Heart right ventricle (tissue), 16 donors: ENCODE results near the gene FMN2. TPM values are rescaled to one million over a fixed set of nuclear protein-coding genes. Genes with fewer than 3 reads are reported as not detected.

Experiments
- ATAC-seq, 8 donors: fragments of 200-7000 bp; cut with Tn5 transposase; one replicate each; pipeline ENCODE4 v1.9.1; 2020; ENCODE audit warnings: mild to moderate bottlenecking in 8 of 8, moderate library complexity in 8 of 8, moderate number of reproducible peaks in 1 of 8
- DNase-seq, 2 donors: peaks; one replicate each; pipeline ENCODE4 v3.0.0-alpha.2; 2020
- H3K27ac ChIP-seq, 10 donors: fragments of 200-600 bp; sonication (generic) in 2 of 10; one replicate each; pipeline versions ENCODE4 v1.5.0 to v1.8.0; 2020 to 2022; ENCODE audit warnings: mild to moderate bottlenecking in 3 of 10
- H3K27me3 ChIP-seq, 7 donors: fragments of 200-600 bp; one replicate each; pipeline ENCODE4 v1.8.0; 2021 to 2022; ENCODE audit warnings: mild to moderate bottlenecking in 2 of 7
- H3K36me3 ChIP-seq, 9 donors: fragments of 200-600 bp; sonication (generic) in 1 of 9; one replicate each; pipeline versions ENCODE4 v1.5.0 to v1.8.0; 2020 to 2022; ENCODE audit warnings: mild to moderate bottlenecking in 2 of 9
- H3K4me1 ChIP-seq, 9 donors: fragments of 200-600 bp; sonication (generic) in 1 of 9; one replicate each; pipeline versions ENCODE4 v1.5.0 to v1.8.0; 2020 to 2022; ENCODE audit warnings: mild to moderate bottlenecking in 4 of 9
- H3K4me3 ChIP-seq, 10 donors: fragments of 200-600 bp; sonication (generic) in 2 of 10; one replicate each; pipeline versions ENCODE4 v1.5.0 to v1.8.0; 2020 to 2022; ENCODE audit warnings: mild to moderate bottlenecking in 7 of 10, moderate library complexity in 2 of 10
- H3K9me3 ChIP-seq, 11 donors: fragments of 200-600 bp in 10 of 11; sonication (generic) in 2 of 11; one replicate each; pipeline versions ENCODE4 v1.5.0 to v1.8.0; 2013 to 2022; ENCODE audit warnings: mild to moderate bottlenecking in 2 of 11, control low read depth in 1 of 11, moderate library complexity in 1 of 11
- CTCF ChIP-seq, 9 donors: fragments of 200-600 bp; sonication (generic) in 2 of 9; IDR thresholded peaks; one replicate each; pipeline versions ENCODE4 v1.5.0 to v1.8.0; 2021 to 2022; ENCODE audit warnings: antibody characterized with exemption in 9 of 9, mild to moderate bottlenecking in 5 of 9, moderate library complexity in 1 of 9
- WGBS, 2 donors: extraction: QIAGEN DNeasy Blood & Tissue Kit; methylation state at CpG; one replicate each; pipeline ENCODE4 v1.1.7; 2013; ENCODE audit warnings: inconsistent platforms in 1 of 2; 5-methylcytosine and 5-hydroxymethylcytosine counted together
- intact Hi-C, 10 donors: fragments of 100-400 bp; cut with DNase I; formaldehyde crosslinking; loops; one replicate each; pipeline versions ENCODE4 v1.11.1 to v1.14.2; 2022
- polyA plus RNA-seq, 2 donors: library from polyadenylated mRNA; stranded (reverse); fragments of 200-250 nt; gene quantifications; one replicate each; pipeline ENCODE4 v1.2.3, GENCODE V29; 2013
- total RNA-seq, 10 donors: library from RNA; stranded (reverse); fragmentation: NEBNext Ultra II Directional in 3 of 10; extraction: Animal tissue kit (Norgen Biotek cat#: 25700) in 3 of 10; gene quantifications; one replicate each; pipeline versions ENCODE4 v1.2.1 to v1.2.4, GENCODE V29; 2021 to 2023
- donor health status: Arrhythmogenic right ventricular cardiomyopathy.
- donor health status: ischemic (EF 13 %, LVEDD 7.1; RV severe dilation, severe dysfunction).
- donor health status: healthy with polysubstance abuse.
- donor health status: DM: no; HTN: yes; CAD: no.
- donor health status: DM: no; HTN: no; CAD: no.
- donor health status: ischemic (EF 25% LVEDD 6.9; RV normal size, moderate dysfunction).
- donor health status: ischemic (EF 25% LVEDD 5.7; RV mildly dilated, moderate dysfunction).
- donor health status: healthy.
- donor health status: DM: yes; HTN: yes; CAD: no.
- donor health status: Ischemic cardiomyopathy.
- donor health status: ischemic (EF 35%, LVEDD 5.7; RV mildly dilated, moderate dysfunction).
- donor health status: nonischemic (EF 11% LVEDD 7.7; RV severe dilation, severe dysfunction).
- donor health status: DM: yes; HTN: yes; CAD: no.
- donor health status: PGD.
- donor health status: ischemic (EF 29% LVEDD 5.4; RV normal size, mild dysfunction).
- donor health status: nonischemic (EF 23%, LVEDD 6.1; RV moderate dilation, normal function).

FMN2 gene
- total and polyA plus RNA-seq, 12 donors: 0.03 to 0.70 (median 0.12) TPM; not detected in 9

DNA sequence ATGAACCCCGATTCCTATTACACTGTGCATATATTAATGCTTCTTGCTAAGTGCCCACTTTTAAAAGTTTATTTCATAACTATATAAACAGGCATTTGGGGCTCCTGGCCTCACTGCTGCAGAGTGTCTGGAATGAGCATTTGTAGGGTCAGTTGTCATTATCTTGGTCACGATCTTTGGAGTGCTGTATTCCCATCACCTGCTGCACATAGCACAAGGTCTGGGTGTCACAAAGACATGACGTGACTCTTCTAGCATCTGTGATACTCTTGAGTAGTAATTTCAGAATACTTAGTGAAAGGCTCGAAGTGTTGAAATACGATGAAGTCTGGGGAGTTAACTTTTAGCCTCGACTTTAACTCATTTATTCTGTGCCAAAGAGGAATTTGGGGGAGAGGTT, 186.4 kb downstream of the FMN2 start:
- intact Hi-C loops: no loop called here
- no peak for ATAC-seq
- 68 to 73% methylated on average over 6 of the region's 6 CpGs for WGBS, 2 donors
- DNase-seq: no peak
- Histone ChIP-seq H3K27ac (no peak overlapping the region), H3K9me3 (peaks cover 0 to 11% (median 0%) of the 10 kb centered on the region in 11 donors), H3K36me3 (no peaks in the 10 kb centered on the region), H3K27me3 (no peaks in the 10 kb centered on the region), H3K4me1 (no peaks in the 10 kb centered on the region), H3K4me3 (no peak overlapping the region)
- TF ChIP-seq CTCF (IDR thresholded peaks at IDR 0.05): no peak

DNA sequence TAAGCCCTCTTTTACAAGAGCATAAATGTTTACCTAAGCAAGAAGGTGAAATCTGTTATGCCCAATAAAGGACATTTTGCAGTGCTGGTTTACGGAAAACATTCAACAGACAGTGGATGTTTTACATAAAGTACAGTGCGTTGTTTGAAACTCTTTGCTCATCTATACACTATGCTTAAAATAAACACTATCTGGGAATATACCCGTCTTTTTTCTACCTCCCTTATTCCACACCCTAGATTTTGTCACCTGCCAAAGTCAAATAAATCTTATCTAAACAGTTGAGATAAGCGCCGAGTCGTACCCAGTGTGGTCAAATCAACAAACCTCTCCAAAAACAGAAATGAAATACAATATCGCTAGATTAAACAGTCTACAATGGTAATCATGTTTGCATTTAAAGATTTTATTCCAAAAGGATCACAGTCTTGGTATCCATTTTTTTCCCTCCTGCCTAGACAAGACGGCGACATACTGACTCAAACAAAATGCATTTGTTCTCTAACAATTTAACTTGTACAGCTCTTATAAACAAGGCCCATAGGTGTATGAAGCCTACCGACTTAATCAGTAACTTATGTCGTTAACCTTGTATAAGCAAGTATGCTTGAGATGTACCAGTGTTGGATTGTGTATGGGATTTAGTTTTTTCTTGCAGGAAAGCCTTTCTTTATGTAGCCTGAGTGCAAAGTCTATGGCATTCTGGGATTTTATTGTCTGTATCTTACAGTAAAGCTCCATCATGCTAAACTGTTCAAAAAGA, 189.1 kb downstream of the FMN2 start:
- Histone ChIP-seq H3K27ac (no peak overlapping the region), H3K36me3 (no peaks in the 10 kb centered on the region), H3K4me1 (no peaks in the 10 kb centered on the region), H3K9me3 (peaks cover 0 to 5% (median 0%) of the 10 kb centered on the region in 11 donors), H3K4me3 (no peak overlapping the region), H3K27me3 (no peaks in the 10 kb centered on the region)
- no peak for TF ChIP-seq CTCF (IDR thresholded peaks at IDR 0.05)
- intact Hi-C loops: no loop called here
- 61% methylated on average over 11 of the region's 11 CpGs for WGBS, 2 donors
- ATAC-seq: no peak
- DNase-seq: no peak

DNA sequence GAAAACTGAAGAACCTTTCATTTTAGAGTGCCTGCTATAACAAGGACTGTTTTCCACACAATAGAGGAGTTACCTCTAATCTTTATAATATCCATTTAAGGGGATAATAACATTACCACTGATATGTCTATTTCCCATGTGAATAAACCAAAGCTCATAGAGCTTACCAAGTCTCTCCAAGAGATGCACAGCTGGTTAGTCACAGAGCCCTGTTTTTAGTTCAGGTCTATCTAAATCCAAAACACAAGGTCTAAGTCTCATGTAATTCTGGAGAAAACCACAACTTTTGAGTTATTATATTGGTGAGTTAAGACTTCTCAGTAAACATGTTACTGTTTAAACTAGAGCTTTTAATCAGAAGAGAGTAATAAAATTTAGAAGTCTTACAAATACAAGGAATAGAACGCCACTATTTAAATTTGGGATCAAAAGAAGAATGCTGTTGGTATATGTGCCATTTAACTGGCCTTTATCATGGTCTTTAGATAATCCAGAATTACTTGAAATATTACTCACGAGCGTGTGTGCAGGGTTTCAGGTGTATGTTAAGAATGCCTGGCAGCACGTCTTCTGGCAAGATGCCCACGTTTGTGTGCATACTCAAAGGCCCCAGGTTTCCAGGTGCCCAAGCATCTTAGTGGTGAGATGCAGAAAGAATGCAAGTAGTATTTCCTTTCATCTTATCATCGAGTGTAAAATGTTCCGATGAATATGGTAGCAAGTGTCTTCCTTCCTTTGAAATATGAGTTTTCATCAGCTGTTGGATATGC, 190.6 kb downstream of the FMN2 start:
- DNase-seq (no peak), ATAC-seq (no peak)
- H3K4me1 ChIP-seq: no peaks in the 10 kb centered on the region
- H3K9me3 ChIP-seq: peaks cover 0 to 4% (median 0%) of the 10 kb centered on the region in 11 donors
- intact Hi-C loops: no loop called here
- H3K36me3 ChIP-seq: no peaks in the 10 kb centered on the region
- H3K27ac ChIP-seq: no peak overlapping the region
- TF ChIP-seq CTCF (IDR thresholded peaks at IDR 0.05): no peak
- 72 to 74% methylated on average over 7 of the region's 7 CpGs for WGBS, 2 donors
- no peaks in the 10 kb centered on the region for H3K27me3 ChIP-seq
- H3K4me3 ChIP-seq: no peak overlapping the region

- Histone ChIP-seq H3K4me1 (no peaks in the 10 kb centered on the region), H3K4me3 (no peak overlapping the region), H3K36me3 (no peaks in the 10 kb centered on the region), H3K9me3 (peaks cover 0 to 4% (median 0%) of the 10 kb centered on the region in 11 donors), H3K27ac (no peak overlapping the region), H3K27me3 (no peaks in the 10 kb centered on the region)
- ATAC-seq (no peak), DNase-seq (no peak)
- WGBS, 2 donors: 67 to 69% methylated on average over 7 of the region's 7 CpGs
- intact Hi-C loops: no loop called here
- no peak for TF ChIP-seq CTCF (IDR thresholded peaks at IDR 0.05)
Observed at GRCh38 chr1:240284656-240285414, 193.2 kb downstream of the FMN2 start.
